ENCODE measurements around the gene IKBKE. TPM values are rescaled to one million over a fixed set of nuclear protein-coding genes. Genes with fewer than 3 reads are reported as not detected.

IKBKE gene
- total RNA-seq, 1 donor from 2014 or later = 6.3 TPM

DNA sequence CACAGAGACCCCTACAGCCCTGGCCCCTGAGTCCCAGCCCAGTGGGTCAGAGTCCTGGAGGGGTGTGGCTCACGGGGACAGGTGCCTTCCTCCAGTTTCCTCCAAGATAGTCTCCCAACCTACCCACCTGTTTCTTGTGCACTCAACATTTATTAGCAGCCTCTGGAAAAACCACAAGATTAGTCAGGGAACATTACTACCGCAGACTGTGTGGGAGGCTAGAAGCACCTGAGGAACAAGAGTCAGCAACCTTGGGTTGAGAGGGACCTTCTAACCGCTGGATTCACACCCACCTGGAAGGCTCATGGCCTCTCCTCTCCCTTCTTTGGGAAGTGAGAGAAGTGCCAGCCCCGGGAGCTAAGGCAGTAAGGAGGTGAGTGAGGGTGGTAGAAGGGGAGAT lies 22.5 kb upstream of the IKBKE start:
- peaks cover 3 to 9% of the 10 kb centered on the region in 2 donors for H3K4me1 ChIP-seq
- no peak overlapping the region for H3K4me3 ChIP-seq
- intact Hi-C loops (cut with DNase I) = no loop called here
- H3K9me3 ChIP-seq = no peaks in the 10 kb centered on the region
- no peak for TF ChIP-seq CTCF (IDR thresholded peaks at IDR 0.05)
- H3K27ac ChIP-seq = no peak overlapping the region
- peaks cover 31 to 56% of the 10 kb centered on the region in 2 donors for H3K36me3 ChIP-seq
- no peaks in the 10 kb centered on the region for H3K27me3 ChIP-seq
- no peak for DNase-seq (ENCODE audit: low spot score in 2 of 2)

GRCh38 chr1:206448471-206448870 lies 21.8 kb upstream of the IKBKE start:
- intact Hi-C loops (cut with DNase I) = no loop called here
- no peaks in the 10 kb centered on the region for H3K27me3 ChIP-seq
- H3K9me3 ChIP-seq = no peaks in the 10 kb centered on the region
- DNase-seq (ENCODE audit: low spot score in 2 of 2) = no peak
- H3K4me1 ChIP-seq = peaks cover 3 to 9% of the 10 kb centered on the region in 2 donors
- no peak overlapping the region for H3K27ac ChIP-seq
- H3K4me3 ChIP-seq = no peak overlapping the region
- peaks cover 28 to 61% of the 10 kb centered on the region in 2 donors for H3K36me3 ChIP-seq
- TF ChIP-seq CTCF (IDR thresholded peaks at IDR 0.05) = no peak

DNA sequence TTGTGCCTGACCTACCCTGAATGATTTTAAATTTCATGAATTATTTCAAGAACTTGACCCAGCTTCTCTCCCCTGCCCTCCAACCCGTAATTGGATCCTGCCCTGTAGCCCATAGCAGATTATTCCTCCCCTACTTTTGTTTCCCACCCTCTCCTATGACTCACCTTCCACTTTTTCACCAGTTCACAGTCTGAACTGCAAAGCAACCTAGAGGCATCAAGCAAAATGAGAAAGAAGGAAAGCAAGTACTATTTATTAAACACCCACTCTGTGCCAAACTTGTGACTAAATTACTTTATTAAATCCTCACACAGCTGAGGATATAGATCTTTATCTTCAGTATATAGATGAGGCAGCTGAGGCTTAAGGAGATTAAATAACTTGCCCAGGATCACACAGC lies 20.7 kb upstream of the IKBKE start:
- Histone ChIP-seq H3K4me1 (peaks cover 3 to 9% of the 10 kb centered on the region in 2 donors), H3K36me3 (peaks cover 33 to 68% of the 10 kb centered on the region in 2 donors), H3K9me3 (no peaks in the 10 kb centered on the region), H3K27me3 (no peaks in the 10 kb centered on the region), H3K4me3 (no peak overlapping the region), H3K27ac (no peak overlapping the region)
- TF ChIP-seq CTCF (IDR thresholded peaks at IDR 0.05) = no peak
- intact Hi-C loops (cut with DNase I) = no loop called here
- DNase-seq (ENCODE audit: low spot score in 2 of 2) = no peak

- peaks cover 38 to 75% of the 10 kb centered on the region in 2 donors for H3K36me3 ChIP-seq
- intact Hi-C loops (cut with DNase I) = no loop called here
- no peaks in the 10 kb centered on the region for H3K9me3 ChIP-seq
- H3K4me1 ChIP-seq = peaks cover 0 to 9% of the 10 kb centered on the region in 2 donors
- TF ChIP-seq CTCF (IDR thresholded peaks at IDR 0.05) = no peak
- H3K27ac ChIP-seq = no peak overlapping the region
- no peak for DNase-seq (ENCODE audit: low spot score in 2 of 2)
- H3K4me3 ChIP-seq = no peak overlapping the region
- no peaks in the 10 kb centered on the region for H3K27me3 ChIP-seq
Observed at GRCh38 chr1:206450281-206450680, 20.0 kb upstream of the IKBKE start.

DNA sequence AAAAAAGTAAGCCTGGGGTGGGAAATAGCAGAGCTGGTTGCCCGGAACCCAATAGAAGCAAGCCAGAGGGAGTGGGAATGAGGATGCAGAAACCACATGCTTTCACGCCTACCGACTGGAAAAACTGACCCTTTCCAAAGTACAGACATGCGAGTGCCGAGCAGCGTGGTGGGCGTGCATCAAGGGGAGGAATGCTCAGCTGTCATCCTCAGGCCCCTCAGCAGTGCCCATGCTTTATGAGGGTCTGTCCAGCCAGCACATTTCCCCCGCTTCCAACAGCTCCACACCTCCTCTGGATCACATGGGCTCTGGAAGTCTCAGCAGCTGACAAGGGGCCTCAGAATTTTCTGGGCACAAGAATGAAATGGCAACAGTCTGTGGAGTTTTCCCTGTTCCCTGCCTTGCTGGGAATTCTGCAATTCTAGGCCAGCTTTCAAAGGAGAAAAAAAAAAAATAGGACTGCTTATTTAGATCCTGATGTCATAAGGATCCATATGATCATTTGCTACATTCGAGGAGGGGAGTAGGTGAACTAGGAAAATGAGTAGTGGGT lies 19.1 kb upstream of the IKBKE start:
- no peak for DNase-seq (ENCODE audit: low spot score in 2 of 2)
- intact Hi-C loops (cut with DNase I) = no loop called here
- Histone ChIP-seq H3K27ac (no peak overlapping the region), H3K27me3 (no peaks in the 10 kb centered on the region), H3K36me3 (peaks cover 35 to 77% of the 10 kb centered on the region in 2 donors), H3K9me3 (no peaks in the 10 kb centered on the region), H3K4me3 (no peak overlapping the region), H3K4me1 (peaks cover 0 to under 1% of the 10 kb centered on the region in 2 donors)
- no peak for TF ChIP-seq CTCF (IDR thresholded peaks at IDR 0.05)

DNA sequence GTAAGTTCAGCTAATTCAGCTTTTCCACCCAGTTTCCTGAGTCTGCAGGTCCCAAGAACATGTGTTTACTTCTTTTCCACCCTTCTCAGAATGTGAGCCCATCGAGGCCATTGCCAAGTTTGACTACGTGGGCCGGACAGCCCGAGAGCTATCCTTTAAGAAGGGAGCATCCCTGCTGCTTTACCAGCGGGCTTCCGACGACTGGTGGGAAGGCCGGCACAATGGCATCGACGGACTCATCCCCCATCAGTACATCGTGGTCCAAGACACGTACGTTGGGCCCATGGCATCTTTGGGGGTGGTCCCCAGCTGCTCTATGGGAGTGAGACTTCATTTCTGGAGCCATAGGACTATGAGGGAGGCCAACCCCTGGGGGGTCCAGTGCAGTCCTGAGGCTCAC lies 17.2 kb upstream of the IKBKE start:
- Histone ChIP-seq H3K4me3 (no peak overlapping the region), H3K4me1 (no peaks in the 10 kb centered on the region), H3K27ac (no peak overlapping the region), H3K27me3 (no peaks in the 10 kb centered on the region), H3K9me3 (no peaks in the 10 kb centered on the region), H3K36me3 (peaks cover 33 to 58% of the 10 kb centered on the region in 2 donors)
- intact Hi-C loops (cut with DNase I) = no loop called here
- DNase-seq (ENCODE audit: low spot score in 2 of 2) = no peak
- no peak for TF ChIP-seq CTCF (IDR thresholded peaks at IDR 0.05)
